Mononuclear cell (primary cell): ENCODE data around the gene PROP1. TPM values are rescaled to one million over a fixed set of nuclear protein-coding genes. Genes with fewer than 3 reads are reported as not detected.
"Not testable (repeated sequence)": the region's sequence is repeated elsewhere in the genome, so short reads cannot be mapped to it uniquely, and the experiment has no call there.

Experiments
- H3K27me3 ChIP-seq: 2 replicates; pipeline ENCODE4 v1.6.0; 2011; ENCODE audit warnings: low read length, control low read depth; ENCODE audit not compliant: insufficient read depth
- H3K4me1 ChIP-seq: 2 replicates; pipeline ENCODE4 v1.5.1; 2011; ENCODE audit warnings: mild to moderate bottlenecking, low read length, control low read depth; ENCODE audit not compliant: insufficient read depth
- H3K4me3 ChIP-seq: 2 replicates; pipeline ENCODE4 v1.5.1; 2011; ENCODE audit warnings: mild to moderate bottlenecking, low read length, moderate library complexity
- H3K9me3 ChIP-seq: 2 replicates; pipeline ENCODE4 v1.5.1; 2011; ENCODE audit warnings: low read depth, mild to moderate bottlenecking, control low read depth, low read length
- total RNA-seq: library from RNA; depleted of rRNA; stranded (reverse); fragments of >200 nt; gene quantifications from one replicate; pipeline ENCODE4 v1.2.3, GENCODE V29; 2012

Gene PROP1
- not detected for total RNA-seq

DNA sequence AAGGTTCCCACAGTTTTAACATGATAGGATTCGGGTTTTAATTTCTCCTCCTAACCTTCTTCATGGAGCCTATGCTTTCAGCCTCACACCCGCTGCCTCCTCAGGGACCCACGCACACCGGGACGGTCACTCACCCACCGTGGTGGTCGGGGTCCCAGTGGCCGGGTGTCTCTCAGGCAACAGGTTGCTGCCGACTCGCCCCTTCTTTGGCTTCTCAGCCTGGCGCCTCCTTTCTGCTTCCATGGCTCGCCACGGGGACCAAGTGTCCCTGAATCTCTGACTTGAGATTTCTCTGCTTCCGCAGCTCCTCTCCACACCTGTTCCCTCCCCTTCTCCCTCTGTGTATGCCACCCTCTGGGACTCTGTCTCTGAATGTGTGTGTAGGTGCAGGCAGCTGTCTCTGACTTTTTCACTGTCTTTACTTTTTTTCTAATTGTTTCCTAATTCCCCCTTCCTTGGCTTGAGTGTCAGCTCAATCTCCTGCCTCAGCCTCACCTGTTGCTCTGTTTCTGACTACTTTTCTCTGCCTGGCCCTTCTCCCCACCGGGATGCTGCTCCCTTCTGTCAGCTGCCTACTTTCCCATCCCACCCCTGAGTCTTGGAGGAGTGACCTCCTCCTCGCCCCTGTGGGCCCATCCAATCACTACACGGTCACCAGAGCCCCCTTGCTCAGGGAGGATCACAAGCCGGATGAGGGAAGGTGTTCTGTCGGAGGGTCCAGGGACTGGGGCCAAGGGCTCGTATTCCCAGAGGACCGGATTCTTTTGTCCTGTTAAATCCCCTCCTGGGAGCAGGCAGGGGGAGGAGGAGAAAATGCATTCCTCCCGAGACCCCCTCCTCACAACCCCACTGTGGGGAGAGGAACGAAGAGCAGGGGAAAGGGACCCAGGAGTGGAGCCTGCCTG is at the start of gene PROP1:
TSS of gene PROP1 (minus strand) at position 552 of the 905 bp plus-strand sequence. CDS start at position 243, 309 bp downstream.
- Histone ChIP-seq H3K4me3 (no peak within 1 kb of the TSS), H3K4me1 (no peaks in the 10 kb centered on the region), H3K27me3 (peaks cover 7% of the 10 kb centered on the region), H3K9me3 (no peaks in the 10 kb centered on the region)

GRCh38 chr5:178019379-178020030 is 23.5 kb upstream of the PROP1 start:
- H3K27me3 ChIP-seq, H3K9me3 ChIP-seq, H3K4me1 ChIP-seq, H3K4me3 ChIP-seq: not testable (repeated sequence)

DNA sequence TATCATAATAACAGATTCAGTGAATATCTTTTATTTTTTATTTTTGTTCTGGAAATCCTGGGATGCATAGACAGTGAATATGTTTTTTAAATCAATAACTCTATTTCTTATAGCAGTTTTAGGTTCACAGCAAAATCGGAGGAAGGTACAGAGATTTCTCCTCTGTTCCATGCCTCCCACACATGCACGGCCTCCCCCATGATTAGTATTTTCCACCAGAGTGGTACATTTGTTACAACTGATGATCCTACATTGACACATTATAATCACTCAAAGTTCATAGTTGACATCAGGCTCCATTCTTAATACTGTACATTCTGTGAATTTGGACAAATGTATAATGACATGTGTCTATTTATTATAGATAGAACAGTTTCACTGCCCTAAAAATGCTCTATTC is 16.7 kb upstream of the PROP1 start:
- H3K9me3 ChIP-seq, H3K4me1 ChIP-seq, H3K27me3 ChIP-seq, H3K4me3 ChIP-seq: not testable (repeated sequence)

- H3K4me1 ChIP-seq, H3K4me3 ChIP-seq, H3K27me3 ChIP-seq, H3K9me3 ChIP-seq: not testable (repeated sequence)
Measured at GRCh38 chr5:178011816-178012554, 15.9 kb upstream of the PROP1 start.

DNA sequence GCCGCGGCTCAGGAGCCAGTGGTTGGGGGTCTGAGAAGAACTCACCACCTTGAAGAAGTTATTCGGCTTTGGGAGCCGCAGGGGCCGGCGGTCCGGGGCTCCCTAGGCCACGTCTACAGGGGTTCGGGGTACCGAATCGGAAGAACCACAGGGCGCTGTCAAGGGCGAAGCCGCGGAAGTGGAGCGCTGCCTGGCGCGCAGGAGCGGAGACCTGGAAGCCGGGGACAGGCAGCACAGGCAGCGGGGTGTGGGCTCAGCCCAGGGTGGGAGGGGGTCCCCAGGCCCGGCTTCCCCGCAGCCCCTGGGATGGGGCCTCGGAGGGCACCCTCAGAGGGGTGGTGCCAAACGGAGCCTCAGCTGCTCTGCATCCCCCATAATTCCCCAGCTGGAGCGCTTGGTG is 11.2 kb upstream of the PROP1 start:
- H3K4me1 ChIP-seq, H3K4me3 ChIP-seq, H3K9me3 ChIP-seq: not testable (repeated sequence)
- H3K27me3 ChIP-seq: peaks cover 11% of the 10 kb centered on the region

DNA sequence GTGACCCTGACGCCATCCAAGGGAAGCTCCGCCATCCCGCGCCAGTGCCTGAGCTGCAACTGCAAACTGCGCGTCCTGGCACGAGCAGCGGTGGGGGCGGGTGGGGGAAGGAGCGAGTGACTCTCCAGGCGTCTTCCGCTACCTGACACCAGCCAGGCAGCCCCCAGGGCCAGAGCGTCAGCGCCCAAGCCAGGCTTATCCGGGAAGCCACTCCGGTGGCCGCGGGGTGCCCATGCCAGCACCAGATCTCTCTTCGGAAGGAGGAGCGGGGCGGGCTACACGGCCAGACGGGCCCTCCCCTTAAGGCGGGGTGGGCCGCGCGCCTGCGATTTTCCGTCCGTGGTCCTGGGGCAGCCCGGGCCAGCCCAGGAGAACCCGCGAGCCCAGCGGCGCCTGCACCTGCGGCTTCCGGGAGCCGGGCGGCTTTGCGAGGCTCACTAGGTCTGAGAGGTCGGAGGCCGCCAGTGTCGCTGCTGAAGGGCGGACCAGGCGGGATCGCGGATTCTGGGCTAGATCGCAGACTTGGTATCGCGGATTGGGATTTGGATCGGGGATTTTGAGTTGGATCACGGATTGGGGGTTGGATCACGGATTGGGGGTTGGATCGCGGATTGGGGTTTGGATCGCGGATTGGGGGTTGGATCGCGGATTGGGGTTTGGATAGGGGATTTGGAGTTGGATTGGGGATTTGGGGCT is 10.6 kb upstream of the PROP1 start:
- not testable (repeated sequence) for H3K4me1 ChIP-seq, H3K9me3 ChIP-seq, H3K4me3 ChIP-seq
- H3K27me3 ChIP-seq: peaks cover 11% of the 10 kb centered on the region

DNA sequence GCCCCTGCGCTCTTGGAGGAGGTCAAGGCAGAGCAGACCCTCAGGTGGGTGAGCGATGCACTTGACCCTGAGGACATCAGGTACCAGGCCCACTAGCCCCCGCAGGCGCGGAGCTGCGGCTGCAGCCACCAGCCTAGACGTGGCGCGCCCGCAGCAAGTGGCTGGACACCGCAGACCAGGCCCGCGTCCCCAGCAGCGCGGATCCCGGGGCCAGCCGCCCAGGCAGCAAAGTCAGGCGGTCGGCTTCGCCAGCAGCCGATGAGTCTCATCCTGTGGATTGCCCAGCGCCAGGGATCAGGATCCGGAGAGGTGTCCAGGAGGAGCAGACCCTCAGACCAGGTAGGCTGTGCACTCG is 10.1 kb upstream of the PROP1 start:
- peaks cover 11% of the 10 kb centered on the region for H3K27me3 ChIP-seq
- H3K4me1 ChIP-seq, H3K4me3 ChIP-seq, H3K9me3 ChIP-seq: not testable (repeated sequence)

DNA sequence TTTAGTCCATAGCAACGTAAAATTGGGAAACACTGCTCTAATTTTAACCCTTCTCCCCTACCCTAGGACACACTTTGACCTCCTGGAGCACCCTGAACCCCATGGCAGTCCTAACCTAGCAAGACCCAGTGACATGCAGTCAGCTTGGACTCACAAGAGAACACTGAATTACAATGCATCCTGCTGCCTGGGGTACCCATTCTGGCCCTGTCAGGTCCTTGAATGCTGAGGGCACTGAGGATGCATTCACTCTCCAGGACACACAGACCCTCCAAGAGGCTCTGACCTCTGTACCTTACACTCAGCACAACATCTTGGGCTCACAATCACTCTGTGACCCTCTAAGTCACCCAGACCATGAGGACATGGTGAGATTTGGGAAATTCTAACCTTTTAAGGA is 1.8 kb upstream of the PROP1 start:
- peaks cover 8% of the 10 kb centered on the region for H3K27me3 ChIP-seq
- H3K4me1 ChIP-seq: no peaks in the 10 kb centered on the region
- no peaks in the 10 kb centered on the region for H3K9me3 ChIP-seq
- no peak overlapping the region for H3K4me3 ChIP-seq

- no peaks in the 10 kb centered on the region for H3K4me1 ChIP-seq
- H3K27me3 ChIP-seq: peaks cover 8% of the 10 kb centered on the region
- no peak overlapping the region for H3K4me3 ChIP-seq
- no peaks in the 10 kb centered on the region for H3K9me3 ChIP-seq
Measured at GRCh38 chr5:177997319-177997670, 1.3 kb upstream of the PROP1 start.

DNA sequence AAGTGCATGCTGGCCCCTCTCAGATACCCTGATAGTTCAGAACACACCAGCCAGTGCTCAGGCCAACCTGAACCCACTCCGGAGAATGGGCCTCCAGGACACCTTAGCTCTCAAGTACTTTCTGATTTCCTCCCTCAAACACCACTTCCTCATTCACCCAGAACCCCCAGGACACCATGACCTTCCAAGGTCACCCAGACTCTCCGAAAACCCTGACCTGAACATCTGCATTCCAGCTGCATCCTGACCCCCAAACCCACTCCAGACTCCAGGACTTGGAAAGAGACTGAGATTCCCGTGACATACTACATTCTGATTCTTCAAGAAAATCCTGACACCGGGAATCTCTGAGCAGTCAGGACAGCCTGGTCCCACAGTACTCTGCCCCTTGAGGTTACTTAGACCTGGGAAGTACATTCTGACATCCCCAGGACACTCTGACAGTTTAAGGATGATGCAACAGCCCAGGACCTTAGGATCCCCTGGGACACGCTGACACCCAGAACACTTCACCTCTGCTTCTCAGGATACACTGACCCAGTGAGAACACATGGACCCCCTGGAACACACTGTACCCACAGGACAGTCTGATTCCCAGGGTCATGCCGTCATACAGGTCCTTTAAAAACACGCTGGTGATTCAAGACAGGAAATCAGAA is 747 bp upstream of the PROP1 start:
- H3K4me3 ChIP-seq: no peak overlapping the region
- H3K4me1 ChIP-seq: no peaks in the 10 kb centered on the region
- H3K9me3 ChIP-seq: no peaks in the 10 kb centered on the region
- peaks cover 8% of the 10 kb centered on the region for H3K27me3 ChIP-seq

- Histone ChIP-seq H3K4me1 (no peaks in the 10 kb centered on the region), H3K4me3 (no peak overlapping the region), H3K27me3 (peaks cover 2% of the 10 kb centered on the region), H3K9me3 (no peaks in the 10 kb centered on the region)
Measured at GRCh38 chr5:177994561-177995190, 1.4 kb downstream of the PROP1 start.

GRCh38 chr5:177994063-177994462 is 2.0 kb downstream of the PROP1 start:
- Histone ChIP-seq H3K4me3 (no peak overlapping the region), H3K9me3 (no peaks in the 10 kb centered on the region), H3K27me3 (peaks cover 2% of the 10 kb centered on the region), H3K4me1 (no peaks in the 10 kb centered on the region)

- Histone ChIP-seq H3K4me3 (no peak overlapping the region), H3K4me1 (no peaks in the 10 kb centered on the region), H3K27me3 (peaks cover 2% of the 10 kb centered on the region), H3K9me3 (no peaks in the 10 kb centered on the region)
Measured at GRCh38 chr5:177992466-177992865, 3.6 kb downstream of the PROP1 start.

GRCh38 chr5:177988989-177989625 is 6.9 kb downstream of the PROP1 start:
- Histone ChIP-seq H3K27me3 (peaks cover 24% of the 10 kb centered on the region), H3K4me1 (peaks cover 5% of the 10 kb centered on the region), H3K9me3 (no peaks in the 10 kb centered on the region), H3K4me3 (no peak overlapping the region)
